PC-9 (cell line): ENCODE results near the gene ZNF512. TPM values are rescaled to one million over a fixed set of nuclear protein-coding genes. Genes with fewer than 3 reads are reported as not detected.

Source experiments
- BruUV-seq: library from RNA; stranded (reverse); fragments of 400-500 nt; replicated peaks from 2 replicates; lab custom pipeline; 2021; lab: Mats Ljungman, UMichigan
- CTCF ChIA-PET: fragments of 300-600 bp; sonication (Branson Sonifier 250); formaldehyde crosslinking; loops from one replicate; lab custom pipeline; 2022; ENCODE audit warnings: antibody characterized with exemption; lab: Charles Lee
- POLR2A ChIA-PET: fragments of 300-600 bp; sonication (Branson Sonifier 250); formaldehyde crosslinking; loops from one replicate; lab custom pipeline; 2022; ENCODE audit warnings: antibody characterized with exemption; ENCODE audit not compliant: unreplicated experiment; lab: Charles Lee
- DNase-seq, 2 experiments: peaks; one replicate each; pipeline versions ENCODE4 v3.0.0 to v3.0.0-alpha.2; 2015 to 2022; ENCODE audit warnings: mixed read lengths in 1 of 2
- H2AFZ ChIP-seq: fragments of 200-600 bp; sonication (generic); 2 replicates; pipeline ENCODE4 v1.8.1; 2017; ENCODE audit warnings: antibody characterized with exemption
- H3F3A ChIP-seq: fragments of 200-600 bp; sonication (generic); 2 replicates; pipeline ENCODE4 v1.8.1; 2017; ENCODE audit warnings: antibody characterized with exemption, mild to moderate bottlenecking, low read depth; ENCODE audit not compliant: insufficient read depth
- H3K27ac ChIP-seq: fragments of 200-600 bp; sonication (generic); 2 replicates; pipeline ENCODE4 v1.6.1; 2016; ENCODE audit warnings: mixed run types
- H3K27me3 ChIP-seq: fragments of 200-600 bp; sonication (generic); 2 replicates; pipeline ENCODE4 v1.6.1; 2016; ENCODE audit warnings: low read depth, mixed run types; ENCODE audit not compliant: insufficient read depth
- H3K36me3 ChIP-seq: fragments of 200-600 bp; sonication (generic); 2 replicates; pipeline ENCODE4 v1.6.1; 2016; ENCODE audit warnings: low read depth, mixed run types
- H3K4me1 ChIP-seq: fragments of 200-600 bp; sonication (generic); replicated peaks from 2 replicates; pipeline ENCODE4 v1.6.1; 2016; ENCODE audit warnings: mixed run types; ENCODE audit not compliant: insufficient read depth
- H3K4me2 ChIP-seq: fragments of 200-600 bp; sonication (generic); 2 replicates; pipeline ENCODE4 v1.6.1; 2017; ENCODE audit warnings: mixed run types
- H3K4me3 ChIP-seq: fragments of 200-600 bp; sonication (generic); 2 replicates; pipeline ENCODE4 v1.6.1; 2016; ENCODE audit warnings: mixed run types
- H3K79me2 ChIP-seq: fragments of 200-600 bp; sonication (generic); 2 replicates; pipeline ENCODE4 v1.6.1; 2017; ENCODE audit warnings: low read depth, mixed run types
- H3K9me2 ChIP-seq: fragments of 200-600 bp; sonication (generic); 2 replicates; pipeline ENCODE4 v1.8.1; 2017; ENCODE audit warnings: mild to moderate bottlenecking; ENCODE audit not compliant: insufficient read depth
- H3K9me3 ChIP-seq: fragments of 200-600 bp; sonication (generic); 2 replicates; pipeline ENCODE4 v1.8.1; 2016; ENCODE audit warnings: low read depth; ENCODE audit not compliant: insufficient read depth
- H4K20me1 ChIP-seq: fragments of 200-600 bp; sonication (generic); 2 replicates; pipeline ENCODE4 v1.8.1; 2017; ENCODE audit not compliant: insufficient read depth
- EZH2 ChIP-seq: fragments of 200-600 bp; sonication (generic); IDR thresholded peaks from 2 replicates; pipeline ENCODE4 v1.8.0; 2017; ENCODE audit warnings: antibody characterized with exemption, low read depth
- intact Hi-C: fragments of 100-400 bp; cut with micrococcal nuclease; formaldehyde crosslinking; loops from one replicate; pipeline ENCODE4 v1.10.0; 2022; ENCODE audit not compliant: unreplicated experiment
- total RNA-seq: library from RNA; stranded (reverse); gene quantifications from 2 replicates; pipeline ENCODE4 v1.2.3, GENCODE V29; 2021
- TF ChIP-seq, protein P1 (sequence below): fragments of 200-600 bp; sonication (generic); conservative IDR thresholded peaks from 2 replicates; pipeline ENCODE4 v1.6.1; 2017; ENCODE audit warnings: mixed run types, antibody characterized with exemption, mild to moderate bottlenecking, moderate library complexity

ZNF512 gene
- total RNA-seq, 1 experiment from 2014 or later: 40.6 TPM

DNA sequence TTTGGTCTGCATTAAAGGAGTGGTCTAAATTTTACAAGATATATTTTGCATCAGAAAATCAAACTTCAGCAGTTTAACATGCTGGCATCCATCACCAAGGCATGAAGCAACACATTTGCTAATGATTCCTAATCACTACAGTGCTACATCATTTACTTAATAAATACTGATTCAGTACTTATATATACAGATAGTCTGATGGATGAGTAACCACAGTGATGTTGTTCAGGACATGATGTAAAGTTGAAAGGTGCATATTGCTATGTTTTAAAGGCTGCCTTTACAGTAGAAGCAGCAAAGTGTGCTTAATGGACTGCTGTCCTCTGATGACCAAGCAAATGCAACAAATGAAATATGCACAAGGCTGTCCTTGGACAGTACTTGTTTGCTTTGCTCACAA, 69.5 kb downstream of the ZNF512 start:
- DNase-seq: no peak
- peaks cover 26% of the 10 kb centered on the region for H3F3A ChIP-seq
- no peaks in the 10 kb centered on the region for H3K79me2 ChIP-seq
- POLR2A ChIA-PET: interaction anchor here (0.6 kb wide), 1 partner anchor 1500 kb away, joined by 3 read pairs; no protein-coding TSS in a partner anchor
- no peak overlapping the region for H3K4me2 ChIP-seq
- 0 out of 2 replicates have a peak, but pooled peaks cover 7% of the 10 kb centered on the region for H4K20me1 ChIP-seq
- H3K9me2 ChIP-seq: no peaks in the 10 kb centered on the region
- no peak overlapping the region for H2AFZ ChIP-seq
- CTCF ChIA-PET: no interaction called here
- no peaks in the 10 kb centered on the region for H3K27me3 ChIP-seq
- no peaks in the 10 kb centered on the region for H3K9me3 ChIP-seq
- intact Hi-C loops: loop anchor here (10.0 kb wide), 1 partner anchor 208 kb away; the partner anchor contains the start of gene KRTCAP3
- no peak for TF ChIP-seq EZH2
- TF ChIP-seq, protein P1, sequence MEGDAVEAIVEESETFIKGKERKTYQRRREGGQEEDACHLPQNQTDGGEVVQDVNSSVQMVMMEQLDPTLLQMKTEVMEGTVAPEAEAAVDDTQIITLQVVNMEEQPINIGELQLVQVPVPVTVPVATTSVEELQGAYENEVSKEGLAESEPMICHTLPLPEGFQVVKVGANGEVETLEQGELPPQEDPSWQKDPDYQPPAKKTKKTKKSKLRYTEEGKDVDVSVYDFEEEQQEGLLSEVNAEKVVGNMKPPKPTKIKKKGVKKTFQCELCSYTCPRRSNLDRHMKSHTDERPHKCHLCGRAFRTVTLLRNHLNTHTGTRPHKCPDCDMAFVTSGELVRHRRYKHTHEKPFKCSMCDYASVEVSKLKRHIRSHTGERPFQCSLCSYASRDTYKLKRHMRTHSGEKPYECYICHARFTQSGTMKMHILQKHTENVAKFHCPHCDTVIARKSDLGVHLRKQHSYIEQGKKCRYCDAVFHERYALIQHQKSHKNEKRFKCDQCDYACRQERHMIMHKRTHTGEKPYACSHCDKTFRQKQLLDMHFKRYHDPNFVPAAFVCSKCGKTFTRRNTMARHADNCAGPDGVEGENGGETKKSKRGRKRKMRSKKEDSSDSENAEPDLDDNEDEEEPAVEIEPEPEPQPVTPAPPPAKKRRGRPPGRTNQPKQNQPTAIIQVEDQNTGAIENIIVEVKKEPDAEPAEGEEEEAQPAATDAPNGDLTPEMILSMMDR: no peak
- H3K4me3 ChIP-seq: no peak overlapping the region
- peaks cover 10% of the 10 kb centered on the region; the same call in 1 of the 2 replicates for H3K4me1 ChIP-seq
- peaks cover 63% of the 10 kb centered on the region for H3K36me3 ChIP-seq
- BruUV-seq: no TSS peak
- 0 out of 2 replicates have a peak overlapping the region, but pooled peaks have one; percentile 13 for H3K27ac ChIP-seq

DNA sequence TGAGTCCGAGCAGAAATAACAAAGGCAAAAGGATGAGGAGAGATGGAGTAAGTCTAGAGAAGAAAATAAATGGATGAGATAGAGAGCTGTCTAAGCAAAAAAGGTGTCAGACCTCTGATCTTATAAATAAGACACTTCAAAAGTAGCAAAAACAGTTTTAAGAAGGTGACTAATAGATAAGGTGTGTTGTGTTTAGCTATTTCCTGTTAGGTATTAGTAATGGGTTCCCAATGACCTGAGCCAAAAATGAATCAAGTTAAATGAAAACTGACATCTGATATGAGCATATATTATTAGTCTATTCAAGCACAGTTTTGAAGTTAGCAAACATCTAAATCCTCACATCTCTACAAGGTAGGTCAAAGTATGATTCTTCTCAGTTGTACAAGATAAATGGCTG, 69.9 kb downstream of the ZNF512 start:
- POLR2A ChIA-PET: interaction anchor here (0.6 kb wide), 1 partner anchor 1500 kb away, joined by 3 read pairs; no protein-coding TSS in a partner anchor
- peak in 1 of 2 experiments; percentile 54 for DNase-seq
- H3K4me2 ChIP-seq: no peak overlapping the region
- H4K20me1 ChIP-seq: 0 out of 2 replicates have a peak, but pooled peaks cover 7% of the 10 kb centered on the region
- no peaks in the 10 kb centered on the region for H3K79me2 ChIP-seq
- intact Hi-C loops: loop anchor here (10.0 kb wide), 1 partner anchor 208 kb away; the partner anchor contains the start of gene KRTCAP3
- peaks cover 65% of the 10 kb centered on the region for H3K36me3 ChIP-seq
- no peaks in the 10 kb centered on the region for H3K27me3 ChIP-seq
- TF ChIP-seq EZH2: no peak
- TF ChIP-seq, protein P1: no peak
- CTCF ChIA-PET: no interaction called here
- H3K4me1 ChIP-seq: peaks cover 10% of the 10 kb centered on the region; the same call in 1 of the 2 replicates
- no peaks in the 10 kb centered on the region for H3K9me2 ChIP-seq
- no peak overlapping the region for H3K4me3 ChIP-seq
- no TSS peak for BruUV-seq
- peak overlapping the region; percentile 13; the same call in 1 of the 2 replicates for H3K27ac ChIP-seq
- no peak overlapping the region for H2AFZ ChIP-seq
- peaks cover 29% of the 10 kb centered on the region for H3F3A ChIP-seq
- no peaks in the 10 kb centered on the region for H3K9me3 ChIP-seq

DNA sequence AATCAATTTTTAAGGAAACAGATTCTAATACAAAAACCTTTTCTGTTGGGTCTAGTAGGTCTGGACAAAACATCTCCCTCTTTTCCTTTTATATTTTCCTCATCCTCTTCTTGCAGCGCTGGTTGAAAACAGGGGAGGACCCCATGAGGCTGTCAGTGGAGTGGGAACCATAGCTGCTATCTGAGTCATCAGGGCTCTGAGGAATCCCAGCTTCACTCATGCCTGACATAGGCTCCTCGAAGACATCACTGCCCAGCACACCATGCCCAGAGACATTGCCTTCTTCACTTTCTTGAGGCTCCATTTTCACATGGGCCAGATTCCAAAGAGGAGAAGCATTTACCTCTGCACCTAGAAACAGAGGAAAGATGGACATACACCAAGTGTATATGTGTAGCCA, 70.6 kb downstream of the ZNF512 start:
- BruUV-seq: no TSS peak
- Histone ChIP-seq H3K4me1 (peaks cover 10% of the 10 kb centered on the region; the same call in 1 of the 2 replicates), H3K27me3 (no peaks in the 10 kb centered on the region), H3K79me2 (no peaks in the 10 kb centered on the region), H3K4me2 (no peak overlapping the region), H3K36me3 (peaks cover 62% of the 10 kb centered on the region), H4K20me1 (peaks cover 7% of the 10 kb centered on the region; the same call in 1 of the 2 replicates), H3F3A (peaks cover 31% of the 10 kb centered on the region), H3K27ac (peak overlapping the region; percentile 13; the same call in 1 of the 2 replicates), H3K9me2 (no peaks in the 10 kb centered on the region), H3K4me3 (no peak overlapping the region), H3K9me3 (no peaks in the 10 kb centered on the region), H2AFZ (no peak overlapping the region)
- ChIA-PET POLR2A (interaction anchor here (0.6 kb wide), 1 partner anchor 1140 kb away, joined by 3 read pairs; no protein-coding TSS in a partner anchor), CTCF (no interaction called here)
- DNase-seq: no peak
- intact Hi-C loops: loop anchor here (10.0 kb wide), 1 partner anchor 209 kb away; the partner anchor contains the start of gene KRTCAP3
- TF ChIP-seq, protein P1: no peak
- TF ChIP-seq EZH2: no peak
